ENCODE data around the gene BAZ2A. TPM values are rescaled to one million over a fixed set of nuclear protein-coding genes. Genes with fewer than 3 reads are reported as not detected.
A peak's percentile ranks its signal among the peaks of the same experiment; 100 is the strongest.

The BAZ2A gene
- total RNA-seq, 4 donors from 2014 or later = 32.1 to 73.2 (median 54.6) TPM

GRCh38 chr12:56636675-56637540 is 6.8 kb upstream of the BAZ2A start:
- 0 to 1% methylated on average over 6 to 7 of the region's 12 CpGs for WGBS, 2 donors (ENCODE audit: low coverage in 1 of 2)
- Histone ChIP-seq H3K36me3 (peaks cover 0 to 44% of the 10 kb centered on the region in 2 donors), H3K27me3 (no peaks in the 10 kb centered on the region), H3K27ac (peak overlapping the region; percentile 90 to 98 (median 94)), H3K9me3 (no peaks in the 10 kb centered on the region), H3K4me3 (peak overlapping the region; percentile 65 to 83), H3K4me1 (peaks cover 9 to 77% (median 25%) of the 10 kb centered on the region in 3 donors)
- TF ChIP-seq POLR2A (IDR thresholded peaks at IDR 0.05) = no peak
- TF ChIP-seq EP300 (IDR thresholded peaks at IDR 0.05) = no peak
- TF ChIP-seq POLR2AphosphoS5 (IDR thresholded peaks at IDR 0.05) = peak; percentile 90
- TF ChIP-seq CTCF (IDR thresholded peaks at IDR 0.05) = peak; percentile 21 to 74 (median 56)
- peak; percentile 92 for ATAC-seq

- ATAC-seq = peak; percentile 83
- Histone ChIP-seq H3K4me3 (peak overlapping the region; percentile 65 to 83), H3K9me3 (no peaks in the 10 kb centered on the region), H3K36me3 (peaks cover 0 to 35% of the 10 kb centered on the region in 2 donors), H3K27me3 (no peaks in the 10 kb centered on the region), H3K27ac (peak overlapping the region; percentile 90 to 98 (median 94)), H3K4me1 (peaks cover 9 to 77% (median 34%) of the 10 kb centered on the region in 3 donors)
- 0 to 1% methylated on average over 8 to 9 of the region's 20 CpGs for WGBS, 2 donors (ENCODE audit: low coverage in 1 of 2)
- TF ChIP-seq POLR2AphosphoS5 (IDR thresholded peaks at IDR 0.05) (peak; percentile 82), CTCF (IDR thresholded peaks at IDR 0.05) (no peak), POLR2A (IDR thresholded peaks at IDR 0.05) (peak; percentile 37 to 43), EP300 (IDR thresholded peaks at IDR 0.05) (no peak)
Observed at GRCh38 chr12:56635806-56636674, 5.9 kb upstream of the BAZ2A start.

- H3K27ac ChIP-seq = peak overlapping the region; percentile 90 to 98 (median 94)
- no peaks in the 10 kb centered on the region for H3K9me3 ChIP-seq
- peak; percentile 34 for ATAC-seq
- H3K27me3 ChIP-seq = no peaks in the 10 kb centered on the region
- TF ChIP-seq EP300 (IDR thresholded peaks at IDR 0.05) (no peak), POLR2AphosphoS5 (IDR thresholded peaks at IDR 0.05) (peak; percentile 58), CTCF (IDR thresholded peaks at IDR 0.05) (peak in 3 of 4 experiments; percentile 48 to 57 (median 56)), POLR2A (IDR thresholded peaks at IDR 0.05) (peak; percentile 45 to 46)
- peaks cover 9 to 77% (median 41%) of the 10 kb centered on the region in 3 donors for H3K4me1 ChIP-seq
- H3K36me3 ChIP-seq = peaks cover 0 to 26% of the 10 kb centered on the region in 2 donors
- H3K4me3 ChIP-seq = peak overlapping the region; percentile 65 to 83
- 0% methylated on average over 4 to 19 of the region's 47 CpGs for WGBS, 2 donors (ENCODE audit: low coverage in 1 of 2)
Observed at GRCh38 chr12:56634837-56635791, 5.0 kb upstream of the BAZ2A start.

- TF ChIP-seq POLR2AphosphoS5 (IDR thresholded peaks at IDR 0.05) = no peak
- no peak for TF ChIP-seq CTCF (IDR thresholded peaks at IDR 0.05)
- TF ChIP-seq POLR2A (IDR thresholded peaks at IDR 0.05) = no peak
- no peak for TF ChIP-seq EP300 (IDR thresholded peaks at IDR 0.05)
- H3K4me1 ChIP-seq = peaks cover 9 to 70% (median 41%) of the 10 kb centered on the region in 3 donors
- ATAC-seq = no peak
- H3K4me3 ChIP-seq = peak overlapping the region; percentile 65 to 83
- no peaks in the 10 kb centered on the region for H3K9me3 ChIP-seq
- peaks cover 0 to 18% of the 10 kb centered on the region in 2 donors for H3K36me3 ChIP-seq
- no peaks in the 10 kb centered on the region for H3K27me3 ChIP-seq
- 0 to 2% methylated on average over 16 to 21 of the region's 27 CpGs for WGBS, 2 donors (ENCODE audit: low coverage in 1 of 2)
- peak overlapping the region; percentile 90 to 98 (median 94) for H3K27ac ChIP-seq
Observed at GRCh38 chr12:56634242-56634836, 4.2 kb upstream of the BAZ2A start.
